ENCODE measurements around the gene MRPL12.
A peak's percentile ranks its signal among the peaks of the same experiment; 100 is the strongest.
"Not testable (repeated sequence)": the region's sequence is repeated elsewhere in the genome, so short reads cannot be mapped to it uniquely, and the experiment has no call there.

Gene MRPL12

GRCh38 chr17:81717766-81718089, 14.6 kb downstream of the MRPL12 start:
- DNase-seq: no peak

- no peak for DNase-seq
These were observed 16.5 kb downstream of the MRPL12 start for GRCh38 chr17:81719410-81720266.

DNA sequence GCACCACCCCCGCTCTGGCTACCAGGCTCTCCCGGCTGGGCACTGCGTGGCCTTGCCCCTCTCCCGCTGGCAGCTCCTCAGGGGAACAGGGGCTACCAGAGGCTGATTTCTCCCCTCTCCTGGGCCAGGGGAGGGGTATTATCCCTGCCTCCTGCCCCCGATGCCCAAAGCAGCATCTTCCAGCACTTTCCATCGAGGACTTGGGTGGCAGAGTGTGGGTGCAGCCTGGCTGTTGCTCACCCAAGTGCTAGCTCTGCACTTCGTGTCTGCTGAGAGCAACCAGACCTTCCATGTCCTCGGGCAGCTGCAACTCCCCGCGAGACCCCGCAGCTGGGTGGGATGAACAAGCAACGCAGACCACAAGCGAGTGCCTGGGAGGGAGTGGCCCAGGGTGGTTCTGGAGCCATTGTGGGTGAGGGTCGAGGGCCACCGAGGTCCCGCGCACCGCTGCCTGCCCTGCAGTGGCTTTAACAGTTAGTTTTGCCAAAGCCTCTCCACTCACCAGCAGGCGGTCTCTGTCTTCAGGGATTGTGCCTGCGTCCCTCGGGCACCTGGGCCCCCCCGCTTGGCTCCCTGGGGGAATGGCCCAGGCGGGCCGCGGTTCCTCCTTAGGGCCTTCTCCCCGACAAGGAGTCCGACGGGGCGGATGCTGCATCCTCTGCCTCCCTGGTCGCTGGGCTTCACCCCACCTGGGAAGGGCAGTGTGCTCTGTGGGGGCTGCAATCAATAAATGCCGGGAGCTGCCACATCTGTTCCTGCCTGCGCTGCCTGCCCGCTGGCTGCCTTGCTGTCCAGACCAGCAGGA, 17.3 kb downstream of the MRPL12 start:
- DNase-seq: no peak

- no peak for DNase-seq
These were observed 19.3 kb downstream of the MRPL12 start for GRCh38 chr17:81722184-81723120.

- peak in 1 of 2 experiments; percentile 17 for DNase-seq
These were observed 20.6 kb downstream of the MRPL12 start for GRCh38 chr17:81723651-81724209.

DNA sequence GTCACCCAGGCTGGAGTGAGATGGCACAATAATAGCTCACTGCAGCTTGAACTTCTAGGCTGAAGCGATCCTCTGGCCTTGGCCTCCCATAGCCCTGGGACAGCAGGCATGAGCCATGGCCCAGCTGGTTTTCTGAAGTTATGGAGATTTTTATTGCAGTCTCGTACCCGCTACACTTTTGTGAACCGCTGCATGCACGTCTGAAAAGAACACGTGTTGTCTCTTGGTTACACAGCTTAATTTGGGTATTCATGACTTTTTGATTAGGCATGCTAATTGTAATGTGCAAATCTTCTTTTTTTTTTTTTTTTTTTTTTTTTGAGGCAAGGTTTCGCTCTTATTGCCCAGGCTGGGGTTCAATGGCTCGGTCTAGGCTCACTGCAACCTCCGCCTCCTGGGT, 22.3 kb downstream of the MRPL12 start:
- DNase-seq: no peak

DNA sequence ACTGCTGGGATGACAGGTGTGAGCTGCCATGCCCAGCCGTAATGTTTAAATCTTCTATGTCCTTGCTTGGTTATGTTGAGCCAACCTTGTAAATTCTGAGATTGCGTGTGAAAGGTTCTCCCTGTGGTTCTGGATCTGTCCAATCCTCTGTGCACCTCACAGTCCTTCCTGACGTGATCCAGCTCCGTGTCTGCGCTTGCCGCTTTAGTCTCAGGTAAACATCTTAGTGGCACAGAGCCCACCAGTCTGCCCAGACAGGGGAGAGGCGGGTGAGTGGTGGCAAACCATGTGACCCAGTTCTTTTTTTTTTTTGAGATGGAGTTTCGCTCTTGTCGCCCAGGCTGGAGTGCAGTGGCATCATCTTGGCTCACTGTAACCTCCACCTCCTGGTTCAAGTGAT, 22.8 kb downstream of the MRPL12 start:
- no peak for DNase-seq

DNA sequence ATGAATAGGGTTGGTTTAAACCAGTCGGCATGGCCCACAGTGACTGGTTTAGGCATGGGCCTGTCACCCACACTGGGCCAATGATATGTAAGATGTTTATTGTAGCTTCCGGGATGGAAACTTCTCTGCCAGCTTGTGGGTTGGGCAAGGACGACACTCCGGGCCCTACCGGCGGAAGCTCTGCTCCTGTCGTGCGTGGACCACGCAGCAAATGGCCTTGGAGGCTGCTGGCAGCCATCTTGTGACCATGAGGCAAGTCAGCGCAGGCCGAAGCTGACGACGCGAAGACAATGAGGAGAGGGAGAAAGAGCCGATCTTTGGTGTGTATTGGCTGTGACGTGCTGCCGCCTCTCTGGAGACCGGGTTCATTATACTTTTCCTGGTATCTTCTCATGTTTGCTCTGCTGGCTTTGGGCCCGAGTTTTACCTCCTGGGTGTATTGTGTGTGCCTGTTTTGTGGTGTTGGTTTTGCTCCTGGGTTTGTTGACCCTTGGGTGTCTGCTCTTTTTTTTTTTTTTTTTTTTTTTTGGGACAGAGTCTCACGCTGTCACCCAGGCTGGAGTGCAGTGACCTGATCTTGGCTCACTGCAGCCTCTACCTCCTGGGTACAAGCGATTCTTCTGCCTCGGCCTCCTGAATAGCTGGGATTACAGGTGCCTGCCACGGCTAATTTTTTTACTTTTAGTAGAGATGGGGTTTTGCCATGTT, 24.3 kb downstream of the MRPL12 start:
- no peak for DNase-seq

- DNase-seq: peak; percentile 54 to 79
These were observed 30.6 kb downstream of the MRPL12 start for GRCh38 chr17:81733507-81734404.

- DNase-seq: no peak
These were observed 31.5 kb downstream of the MRPL12 start for GRCh38 chr17:81734405-81735263.

DNA sequence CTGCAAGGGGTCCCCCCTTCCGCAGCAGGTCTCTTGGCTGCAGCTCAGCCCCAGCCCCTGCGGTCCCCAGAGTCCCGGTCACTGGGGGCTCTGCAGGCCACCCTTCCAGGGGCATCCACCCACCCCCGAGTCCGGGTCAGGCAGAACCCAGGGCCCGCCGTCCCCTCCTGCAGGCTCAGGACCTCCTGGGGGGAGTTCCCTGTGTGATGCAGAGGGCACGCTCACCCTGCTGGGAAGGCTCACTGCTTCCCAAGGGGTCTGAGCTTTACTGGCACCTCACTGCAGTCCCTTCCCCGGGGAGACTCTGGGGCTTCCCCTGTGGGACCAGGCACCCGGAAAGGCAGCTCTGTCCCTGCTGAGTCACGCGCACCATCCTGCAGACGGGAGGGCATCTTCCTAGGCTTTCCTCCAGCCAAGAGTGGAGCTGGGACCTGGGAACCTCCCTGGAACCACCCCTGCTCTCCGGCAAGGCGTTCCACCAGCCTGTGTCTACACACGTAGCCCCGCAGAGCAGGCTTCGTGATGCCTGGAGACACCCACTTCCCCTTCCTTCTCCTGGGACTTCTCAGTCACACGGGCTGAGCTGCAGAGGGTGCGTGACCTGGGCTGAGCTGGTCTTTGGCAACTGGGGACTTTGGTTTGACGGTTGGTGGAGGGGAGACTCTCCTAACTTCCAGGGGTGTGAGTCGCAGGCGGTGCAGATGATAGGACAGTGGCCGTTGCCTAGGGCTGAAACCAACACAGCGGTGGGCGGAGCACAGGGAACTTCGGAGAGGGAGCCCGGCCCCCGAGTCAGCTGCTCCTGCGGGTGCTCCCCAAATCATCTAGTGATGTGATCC, 32.3 kb downstream of the MRPL12 start:
- DNase-seq: peak; percentile 91 to 95

- DNase-seq: no peak
These were observed 35.0 kb downstream of the MRPL12 start for GRCh38 chr17:81737947-81738800.

- no peak for DNase-seq
These were observed 35.7 kb downstream of the MRPL12 start for GRCh38 chr17:81738801-81739393.

DNA sequence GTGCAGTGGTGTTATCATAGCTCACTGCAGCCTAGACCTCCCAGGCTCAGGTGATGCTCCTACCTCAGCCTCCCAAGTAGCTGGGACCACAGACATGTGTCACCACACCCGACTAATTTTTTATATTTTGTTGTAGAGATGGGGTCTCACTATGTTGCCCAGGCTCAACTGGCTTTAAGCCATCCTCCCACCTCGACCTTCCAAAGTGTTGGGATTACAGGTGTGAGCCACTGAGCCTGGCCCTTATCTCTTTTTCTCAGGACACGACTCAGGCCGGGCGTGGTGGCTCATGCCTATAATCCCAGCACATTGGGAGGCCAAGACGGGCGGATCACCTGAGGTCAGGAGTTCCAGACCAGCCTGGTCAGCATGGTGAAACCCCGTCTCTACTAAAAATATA, 36.4 kb downstream of the MRPL12 start:
- DNase-seq: not testable (repeated sequence)

DNA sequence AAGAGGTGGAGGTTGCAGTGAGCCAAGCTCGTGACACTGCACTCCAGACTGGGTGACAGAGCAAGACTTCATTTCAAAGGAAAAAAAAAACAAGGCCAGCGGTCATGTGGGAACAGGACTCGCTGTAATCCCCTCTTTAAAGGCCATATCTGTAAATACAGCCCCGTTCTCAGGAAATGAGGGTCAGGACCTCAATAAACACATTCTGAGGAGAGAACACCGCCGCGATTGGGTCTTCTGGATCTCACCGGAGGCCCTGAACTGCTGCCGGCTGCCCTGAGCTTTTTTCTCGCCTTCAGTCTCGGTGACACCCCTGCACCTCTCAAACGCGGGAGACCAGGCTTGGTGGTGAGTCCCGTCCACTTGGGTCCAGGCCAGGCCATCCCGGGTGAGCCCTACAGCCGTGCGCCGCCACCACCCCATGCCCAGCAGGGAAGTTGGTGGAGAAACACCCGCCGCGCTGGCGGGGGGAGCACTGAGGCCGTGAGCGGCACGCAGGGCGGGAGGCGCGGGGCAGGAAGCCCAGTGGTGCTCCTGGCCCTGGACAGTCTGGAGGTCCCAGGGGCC, 37.3 kb downstream of the MRPL12 start:
- DNase-seq: no peak

DNA sequence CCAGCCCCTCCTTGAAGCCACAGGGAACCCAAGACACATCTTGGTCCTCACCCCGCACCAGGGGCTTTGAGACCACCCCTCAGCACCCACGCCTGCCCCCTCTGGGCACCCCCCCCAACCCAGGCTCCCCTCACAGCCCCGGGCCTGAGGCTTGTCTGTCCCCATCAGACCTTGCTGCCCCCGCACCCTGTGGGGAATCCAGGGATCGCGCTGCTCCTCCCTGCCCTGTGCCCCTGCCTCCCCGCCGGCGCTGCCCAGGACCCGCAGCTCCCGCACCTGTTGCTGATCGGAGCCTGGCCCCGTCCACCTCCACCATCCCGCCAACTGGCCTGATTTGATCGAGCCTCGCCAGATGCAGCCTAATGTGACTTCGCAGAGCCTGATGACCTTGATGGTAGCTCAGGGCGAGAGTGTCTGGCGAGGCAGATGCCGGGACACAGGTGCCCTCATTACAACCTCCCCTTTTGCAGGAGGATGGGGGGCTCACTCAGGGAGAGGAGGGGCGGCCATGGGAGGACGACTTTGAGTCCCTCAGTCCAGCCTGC, 38.0 kb downstream of the MRPL12 start:
- no peak for DNase-seq

Data from Kasumi-1 (cell line).